Psoas muscle (tissue), 8 donors: Measurements from ENCODE around the gene CCDC28B. TPM values are rescaled to one million over a fixed set of nuclear protein-coding genes. Genes with fewer than 3 reads are reported as not detected.

Source experiments
- ATAC-seq, 4 donors: fragments of 200-7000 bp; cut with Tn5 transposase; one replicate each; pipeline ENCODE4 v1.9.1; 2020; ENCODE audit warnings: moderate library complexity in 3 of 4, mild to moderate bottlenecking in 2 of 4
- DNase-seq, 2 donors: peaks; one replicate each; pipeline ENCODE4 v3.0.0-alpha.2; 2020
- H3K27ac ChIP-seq: fragments of 200-600 bp; one replicate; pipeline ENCODE4 v1.8.0; 2022
- H3K27me3 ChIP-seq, 3 donors: fragments of 200-600 bp in 1 of 3; one replicate each; pipeline versions ENCODE4 v1.6.1 to v1.8.0; 2013 to 2022; ENCODE audit warnings: low read length in 2 of 3, mild to moderate bottlenecking in 2 of 3, moderate library complexity in 1 of 3; ENCODE audit not compliant: insufficient read depth in 3 of 3
- H3K36me3 ChIP-seq, 2 donors: fragments of 200-600 bp in 1 of 2; one replicate each; pipeline versions ENCODE4 v1.6.1 to v1.8.0; 2013 to 2022; ENCODE audit warnings: low read depth in 1 of 2, mild to moderate bottlenecking in 1 of 2, moderate library complexity in 1 of 2; ENCODE audit not compliant: insufficient read depth in 1 of 2
- H3K4me1 ChIP-seq: fragments of 200-600 bp; one replicate; pipeline ENCODE4 v1.8.0; 2022
- H3K4me3 ChIP-seq: fragments of 200-600 bp; one replicate; pipeline ENCODE4 v1.8.0; 2022; ENCODE audit warnings: mild to moderate bottlenecking
- H3K9me3 ChIP-seq: fragments of 200-600 bp; one replicate; pipeline ENCODE4 v1.8.0; 2022
- WGBS, 3 donors: extraction: QIAGEN DNeasy Blood & Tissue Kit; methylation state at CpG; one replicate each; pipeline versions ENCODE4 v1.1.6 to v1.1.7; 2013; 5-methylcytosine and 5-hydroxymethylcytosine counted together
- intact Hi-C, 2 donors: fragments of 100-400 bp; cut with DNase I; formaldehyde crosslinking; loops; one replicate each; pipeline versions ENCODE4 v1.11.0 to v1.14.2; 2022
- polyA plus RNA-seq, 3 donors: library from polyadenylated mRNA; stranded (reverse); fragments of 200-250 nt; gene quantifications; one replicate each; pipeline ENCODE4 v1.2.3, GENCODE V29; 2013
- total RNA-seq, 4 donors: library from RNA; stranded (reverse); fragmentation: NEBNext Ultra II Directional in 2 of 4; extraction: Animal tissue kit (Norgen Biotek cat#: 25700) in 2 of 4; gene quantifications; one replicate each; pipeline versions ENCODE4 v1.2.1 to v1.2.4, GENCODE V29; 2021 to 2023
- TF ChIP-seq, protein P1 (sequence below): fragments of 200-600 bp; IDR thresholded peaks from one replicate; pipeline ENCODE4 v1.8.0; 2022; ENCODE audit warnings: antibody characterized with exemption
- donor health status: healthy with polysubstance abuse.
- donor health status: DM: no; HTN: no; CAD: no; lungs with moderate emphysema.
- donor health status: Bipolar disorder and iron deficiency.
- donor health status: healthy.
- donor health status: DM: yes; HTN: yes; CAD: no.
- donor health status: DM: no; HTN: no; CAD: no.
- donor health status: DM: no; HTN: no; CAD: no.
- donor health status: DM: yes; HTN: yes; CAD: no.

The CCDC28B gene
- total and polyA plus RNA-seq, 7 donors = 22.2 to 69.2 (median 44.9) TPM

DNA sequence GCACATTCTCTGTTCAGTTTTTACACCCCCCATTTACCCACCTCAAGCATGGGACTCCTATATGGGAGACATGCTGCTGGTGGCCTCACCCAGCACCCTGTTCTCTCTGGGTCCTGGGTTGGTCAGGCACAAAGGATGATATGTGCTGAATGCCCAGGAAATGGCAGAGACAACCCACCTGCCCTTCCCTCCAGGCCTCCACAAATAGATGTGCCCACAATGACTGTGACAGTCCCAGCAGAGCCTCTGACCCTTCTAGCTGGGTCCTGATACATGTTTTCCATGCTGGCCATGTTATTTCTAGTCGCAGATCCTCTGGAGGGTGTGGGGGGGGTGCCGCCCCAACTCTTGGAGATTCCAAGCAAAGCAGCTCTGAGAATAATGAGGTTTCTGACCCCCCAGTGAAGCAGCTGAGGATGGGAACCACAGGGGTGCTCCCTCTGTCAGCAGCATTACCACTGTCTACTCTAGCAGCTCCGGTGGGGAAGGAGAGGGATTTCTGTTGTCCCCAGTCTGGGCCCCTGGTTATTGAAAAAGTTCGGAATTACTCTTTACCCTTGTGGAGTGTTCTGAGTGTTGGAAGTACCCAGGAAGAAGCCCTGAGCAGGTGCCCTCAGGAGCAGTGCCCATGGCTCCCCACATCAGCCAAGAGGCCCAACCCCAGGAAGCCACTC lies 1.2 kb upstream of the CCDC28B start:
- TF ChIP-seq, protein P1, sequence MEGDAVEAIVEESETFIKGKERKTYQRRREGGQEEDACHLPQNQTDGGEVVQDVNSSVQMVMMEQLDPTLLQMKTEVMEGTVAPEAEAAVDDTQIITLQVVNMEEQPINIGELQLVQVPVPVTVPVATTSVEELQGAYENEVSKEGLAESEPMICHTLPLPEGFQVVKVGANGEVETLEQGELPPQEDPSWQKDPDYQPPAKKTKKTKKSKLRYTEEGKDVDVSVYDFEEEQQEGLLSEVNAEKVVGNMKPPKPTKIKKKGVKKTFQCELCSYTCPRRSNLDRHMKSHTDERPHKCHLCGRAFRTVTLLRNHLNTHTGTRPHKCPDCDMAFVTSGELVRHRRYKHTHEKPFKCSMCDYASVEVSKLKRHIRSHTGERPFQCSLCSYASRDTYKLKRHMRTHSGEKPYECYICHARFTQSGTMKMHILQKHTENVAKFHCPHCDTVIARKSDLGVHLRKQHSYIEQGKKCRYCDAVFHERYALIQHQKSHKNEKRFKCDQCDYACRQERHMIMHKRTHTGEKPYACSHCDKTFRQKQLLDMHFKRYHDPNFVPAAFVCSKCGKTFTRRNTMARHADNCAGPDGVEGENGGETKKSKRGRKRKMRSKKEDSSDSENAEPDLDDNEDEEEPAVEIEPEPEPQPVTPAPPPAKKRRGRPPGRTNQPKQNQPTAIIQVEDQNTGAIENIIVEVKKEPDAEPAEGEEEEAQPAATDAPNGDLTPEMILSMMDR = no peak
- Histone ChIP-seq H3K4me3 (peak overlapping the region; percentile 88), H3K36me3 (peaks cover 14 to 47% of the 10 kb centered on the region in 2 donors), H3K27ac (peak overlapping the region; percentile 94), H3K27me3 (no peaks in the 10 kb centered on the region), H3K9me3 (no peaks in the 10 kb centered on the region), H3K4me1 (peaks cover 54% of the 10 kb centered on the region)
- DNase-seq = peak in 1 of 2 donors; percentile 35
- 34 to 55% (median 40%) methylated on average over 4 of the region's 4 CpGs for WGBS, 3 donors
- intact Hi-C loops = loop anchor here in 1 of 2 donors (2.0 kb wide), 1 partner anchor 18 kb away; no protein-coding TSS in a partner anchor
- ATAC-seq = no peak

DNA sequence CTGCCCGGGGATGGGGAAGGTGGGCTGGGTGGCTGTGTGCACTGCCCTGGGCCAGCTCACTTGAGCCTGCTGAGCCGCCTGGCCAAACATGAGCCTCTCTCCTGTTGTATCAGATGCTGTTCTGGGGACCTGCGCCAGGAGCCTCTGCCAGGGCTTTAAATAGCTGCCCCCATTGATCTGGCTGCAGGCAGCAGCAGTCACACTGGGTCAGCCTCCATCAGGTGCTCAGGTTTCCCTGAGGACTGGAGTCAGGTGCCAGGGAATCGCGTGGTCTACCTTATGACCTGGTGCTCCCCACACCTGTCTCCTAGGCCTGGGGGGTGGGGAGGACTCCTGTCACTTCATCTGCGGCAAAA lies 700 bp upstream of the CCDC28B start:
- WGBS, 3 donors = 8 to 17% (median 15%) methylated on average over 6 of the region's 6 CpGs
- intact Hi-C loops = loop anchor here in 1 of 2 donors (2.0 kb wide), 1 partner anchor 19 kb away; no protein-coding TSS in a partner anchor
- H3K9me3 ChIP-seq = no peaks in the 10 kb centered on the region
- DNase-seq = peak; percentile 82 to 92
- peaks cover 11 to 44% of the 10 kb centered on the region in 2 donors for H3K36me3 ChIP-seq
- peak overlapping the region; percentile 94 for H3K27ac ChIP-seq
- TF ChIP-seq, protein P1 = no peak
- H3K4me1 ChIP-seq = peaks cover 54% of the 10 kb centered on the region
- peak; percentile 78 to 83 (median 82) for ATAC-seq
- H3K27me3 ChIP-seq = no peaks in the 10 kb centered on the region
- peak overlapping the region; percentile 88 for H3K4me3 ChIP-seq

DNA sequence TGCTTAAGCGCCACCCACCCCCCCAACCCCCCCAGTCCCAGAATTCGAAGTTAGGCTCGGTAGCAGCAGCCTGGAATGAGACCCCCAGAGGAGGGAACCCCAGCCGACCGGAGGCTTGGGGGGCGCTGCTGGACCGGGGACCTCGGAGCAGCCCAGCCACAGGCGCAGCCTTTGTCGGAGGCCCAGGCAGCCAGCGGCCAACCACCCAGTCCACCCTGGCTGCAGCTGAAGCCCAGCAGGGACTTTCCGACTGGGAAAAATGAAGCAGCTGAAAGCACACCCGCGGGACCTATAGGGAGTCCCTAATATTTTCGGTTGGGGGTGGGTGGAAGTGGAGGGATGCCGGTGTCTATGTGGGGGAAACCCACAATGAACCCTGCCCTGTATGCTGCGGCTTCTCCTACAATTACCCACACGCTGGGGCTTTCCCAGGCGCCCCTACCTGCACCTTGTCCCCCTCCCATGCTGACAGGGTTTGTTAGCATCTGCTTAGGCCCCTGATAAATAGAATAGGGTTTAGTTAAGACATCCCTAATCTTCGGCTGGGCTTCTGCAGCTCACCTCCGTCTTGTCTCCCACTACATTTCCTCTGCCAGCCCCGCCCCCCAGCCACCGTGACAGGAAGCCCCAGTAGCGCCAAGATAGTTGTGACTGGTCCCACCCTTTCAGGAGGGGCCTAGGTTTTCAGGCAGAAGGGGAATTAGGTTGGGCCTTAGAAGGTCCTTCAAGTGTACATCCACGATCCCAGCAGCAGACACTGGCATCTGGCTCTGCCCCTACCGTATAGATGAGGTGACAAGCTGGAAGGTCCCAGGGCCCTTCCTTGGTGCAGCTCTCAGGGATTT lies 838 bp downstream of the CCDC28B start:
- Histone ChIP-seq H3K27ac (peak overlapping the region; percentile 94), H3K27me3 (no peaks in the 10 kb centered on the region), H3K9me3 (no peaks in the 10 kb centered on the region), H3K36me3 (peaks cover 3 to 32% of the 10 kb centered on the region in 2 donors), H3K4me3 (peak overlapping the region; percentile 88), H3K4me1 (peaks cover 61% of the 10 kb centered on the region)
- DNase-seq (peak; percentile 70 to 75), ATAC-seq (peak in 3 of 4 donors; percentile 35 to 36 (median 36))
- 1% methylated on average over 23 to 26 of the region's 26 CpGs for WGBS, 3 donors
- TF ChIP-seq, protein P1 = no peak
- intact Hi-C loops = no loop called here

DNA sequence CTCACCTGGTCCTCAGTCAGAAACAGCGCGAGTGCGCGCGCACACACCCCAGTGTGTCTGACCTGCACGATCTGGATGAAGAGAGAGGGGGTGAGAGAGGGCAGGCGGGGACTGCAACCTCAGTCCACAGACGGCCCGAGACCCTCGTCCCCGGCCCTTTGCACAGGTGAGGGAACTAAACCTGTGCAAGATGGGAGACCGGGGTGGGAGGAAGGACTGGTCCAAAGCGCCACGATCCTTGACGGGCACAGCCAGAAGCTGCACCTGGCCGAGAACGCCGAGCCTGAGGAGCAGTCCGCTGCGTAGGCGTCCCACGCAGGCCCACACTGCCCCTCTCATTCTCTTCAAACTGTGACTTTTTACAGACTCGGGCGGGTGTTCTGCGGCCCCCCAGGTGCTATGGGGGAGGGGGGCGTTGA lies 4.6 kb downstream of the CCDC28B start:
- intact Hi-C loops = no loop called here
- no peak for DNase-seq

More for the DNA sequence above, 4.6 kb downstream of the CCDC28B start:
- TF ChIP-seq, protein P1 = no peak
- Histone ChIP-seq H3K36me3 (peaks cover 0 to 10% of the 10 kb centered on the region in 2 donors), H3K27ac (peak overlapping the region; percentile 53), H3K27me3 (no peaks in the 10 kb centered on the region), H3K4me3 (peak overlapping the region; percentile 85), H3K9me3 (no peaks in the 10 kb centered on the region), H3K4me1 (peaks cover 25% of the 10 kb centered on the region)
- WGBS, 3 donors = 32 to 39% (median 35%) methylated on average over 26 of the region's 26 CpGs
- no peak for ATAC-seq
